ENCODE results near the gene SPTBN1. TPM values are rescaled to one million over a fixed set of nuclear protein-coding genes. Genes with fewer than 3 reads are reported as not detected.

Gene SPTBN1
- total and polyA plus RNA-seq, 2 experiments from 2014 or later, result 58.1 to 204 TPM

DNA sequence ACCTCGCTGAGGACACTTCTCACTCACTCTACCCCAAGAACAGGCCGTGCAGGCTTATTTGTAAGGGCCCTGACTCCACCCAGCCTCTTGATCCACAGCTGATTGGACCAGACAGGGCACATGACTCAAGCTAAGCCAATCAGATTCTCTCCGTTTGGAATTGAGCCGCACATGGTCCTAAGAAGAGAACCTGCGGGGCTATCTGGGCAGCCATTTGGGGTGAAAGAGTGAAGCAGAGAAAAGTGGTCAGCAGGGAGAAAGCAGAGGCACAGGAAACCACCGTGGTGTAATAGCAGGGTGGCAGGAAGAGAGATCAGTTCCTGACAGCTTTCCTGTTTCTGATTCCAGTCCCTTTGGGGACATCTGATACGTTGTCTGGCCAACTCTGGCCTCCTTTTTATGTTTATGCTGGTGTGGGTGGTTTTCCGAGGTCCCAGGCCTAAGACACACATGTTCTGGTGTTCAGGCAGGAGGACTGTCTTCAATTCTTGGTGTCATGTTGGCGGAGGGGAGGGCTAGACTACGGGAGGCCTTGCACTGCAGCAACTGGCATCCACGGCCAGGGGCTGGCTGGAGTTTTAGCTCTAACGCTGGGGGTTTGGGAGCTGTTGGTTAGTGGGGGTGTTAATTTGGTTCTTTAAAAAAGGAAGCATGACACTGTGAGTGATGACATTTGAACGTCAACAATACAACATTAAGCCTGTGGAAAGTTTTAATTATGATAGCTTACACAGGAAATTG is 26.1 kb upstream of the SPTBN1 start:
- Histone ChIP-seq H3K4me2 (no peak overlapping the region), H3K9me2 (ENCODE audit: insufficient read depth) (0 out of 2 replicates have a peak, but pooled peaks cover 8% of the 10 kb centered on the region), H3K79me2 (replicated peaks; ENCODE audit: insufficient read depth) (no peaks in the 10 kb centered on the region), H3F3A (replicated peaks; ENCODE audit: low read depth) (no peaks in the 10 kb centered on the region), H3K4me1 (ENCODE audit: insufficient read depth) (no peaks in the 10 kb centered on the region), H3K36me3 (ENCODE audit: insufficient read depth) (no peaks in the 10 kb centered on the region), H4K20me1 (replicated peaks; ENCODE audit: insufficient read depth) (no peaks in the 10 kb centered on the region), H3K27ac (ENCODE audit: low read depth) (no peak overlapping the region), H3K4me3 (no peak overlapping the region), H3K27me3 (ENCODE audit: insufficient read depth) (no peaks in the 10 kb centered on the region), H2AFZ (0 out of 2 replicates have a peak overlapping the region, but pooled peaks have one; percentile 32)
- TF ChIP-seq STAT1 (IDR thresholded peaks at IDR 0.05; ENCODE audit: unreplicated experiment) (no peak), JUNB (IDR thresholded peaks at IDR 0.05; ENCODE audit: unreplicated experiment) (no peak), EZH2phosphoT487 (IDR thresholded peaks at IDR 0.05; ENCODE audit: unreplicated experiment) (no peak)
- H3K4me1 Mint-ChIP-seq, result peaks cover 2% of the 10 kb centered on the region; the same call in 2 of the 3 replicates
- H3K36me3 Mint-ChIP-seq (ENCODE audit: low read depth), result no peaks in the 10 kb centered on the region
- no peak overlapping the region for H3K4me3 Mint-ChIP-seq
- no peaks in the 10 kb centered on the region for H3K9me3 Mint-ChIP-seq
- peak; percentile 13 for DNase-seq (ENCODE audit: low spot score)
- H3K27me3 Mint-ChIP-seq (ENCODE audit: insufficient read depth, low read depth, poor library complexity), result no peaks in the 10 kb centered on the region
- no peak overlapping the region for H3K27ac Mint-ChIP-seq
- ATAC-seq, result no peak

DNA sequence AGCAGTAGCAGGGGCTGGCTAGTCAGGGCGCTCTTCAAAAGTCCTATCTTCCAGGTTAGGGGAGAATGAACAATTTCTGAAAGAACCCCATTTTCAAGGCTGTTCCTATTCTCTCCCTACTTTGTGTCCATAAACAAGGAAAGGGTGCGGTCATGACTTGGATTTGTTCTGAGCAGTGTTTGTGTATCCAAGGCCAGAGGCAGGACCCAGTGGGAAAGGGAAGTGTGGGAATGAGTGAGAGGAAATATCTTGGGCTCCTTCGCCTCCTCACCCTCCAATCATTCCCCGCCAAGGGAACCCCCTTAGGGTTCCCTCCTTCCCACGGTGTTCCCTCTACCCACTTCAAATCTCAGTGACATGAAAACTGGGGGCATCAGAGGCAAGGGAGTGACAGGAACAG is 25.5 kb upstream of the SPTBN1 start:
- H3F3A ChIP-seq (replicated peaks; ENCODE audit: low read depth), result no peaks in the 10 kb centered on the region
- H3K9me2 ChIP-seq (ENCODE audit: insufficient read depth), result 0 out of 2 replicates have a peak, but pooled peaks cover 8% of the 10 kb centered on the region
- H3K4me2 ChIP-seq, result no peak overlapping the region
- no peak for DNase-seq (ENCODE audit: low spot score)
- Mint-ChIP-seq H3K27ac (no peak overlapping the region), H3K4me3 (no peak overlapping the region), H3K36me3 (ENCODE audit: low read depth) (no peaks in the 10 kb centered on the region), H3K9me3 (no peaks in the 10 kb centered on the region), H3K27me3 (ENCODE audit: insufficient read depth, low read depth, poor library complexity) (no peaks in the 10 kb centered on the region), H3K4me1 (peaks cover 2% of the 10 kb centered on the region; the same call in 2 of the 3 replicates)
- H3K4me1 ChIP-seq (ENCODE audit: insufficient read depth), result no peaks in the 10 kb centered on the region
- no peaks in the 10 kb centered on the region for H3K79me2 ChIP-seq (replicated peaks; ENCODE audit: insufficient read depth)
- no peak overlapping the region for H3K4me3 ChIP-seq
- no peaks in the 10 kb centered on the region for H3K27me3 ChIP-seq (ENCODE audit: insufficient read depth)
- H3K27ac ChIP-seq (ENCODE audit: low read depth), result no peak overlapping the region
- H2AFZ ChIP-seq, result no peak overlapping the region
- H3K36me3 ChIP-seq (ENCODE audit: insufficient read depth), result no peaks in the 10 kb centered on the region
- ATAC-seq, result no peak
- no peaks in the 10 kb centered on the region for H4K20me1 ChIP-seq (replicated peaks; ENCODE audit: insufficient read depth)
- TF ChIP-seq EZH2phosphoT487 (IDR thresholded peaks at IDR 0.05; ENCODE audit: unreplicated experiment), result no peak
- no peak for TF ChIP-seq NANOG (IDR thresholded peaks at IDR 0.05; ENCODE audit: borderline replicate concordance)
- TF ChIP-seq JUNB (IDR thresholded peaks at IDR 0.05; ENCODE audit: unreplicated experiment), result no peak
- TF ChIP-seq, protein P1, sequence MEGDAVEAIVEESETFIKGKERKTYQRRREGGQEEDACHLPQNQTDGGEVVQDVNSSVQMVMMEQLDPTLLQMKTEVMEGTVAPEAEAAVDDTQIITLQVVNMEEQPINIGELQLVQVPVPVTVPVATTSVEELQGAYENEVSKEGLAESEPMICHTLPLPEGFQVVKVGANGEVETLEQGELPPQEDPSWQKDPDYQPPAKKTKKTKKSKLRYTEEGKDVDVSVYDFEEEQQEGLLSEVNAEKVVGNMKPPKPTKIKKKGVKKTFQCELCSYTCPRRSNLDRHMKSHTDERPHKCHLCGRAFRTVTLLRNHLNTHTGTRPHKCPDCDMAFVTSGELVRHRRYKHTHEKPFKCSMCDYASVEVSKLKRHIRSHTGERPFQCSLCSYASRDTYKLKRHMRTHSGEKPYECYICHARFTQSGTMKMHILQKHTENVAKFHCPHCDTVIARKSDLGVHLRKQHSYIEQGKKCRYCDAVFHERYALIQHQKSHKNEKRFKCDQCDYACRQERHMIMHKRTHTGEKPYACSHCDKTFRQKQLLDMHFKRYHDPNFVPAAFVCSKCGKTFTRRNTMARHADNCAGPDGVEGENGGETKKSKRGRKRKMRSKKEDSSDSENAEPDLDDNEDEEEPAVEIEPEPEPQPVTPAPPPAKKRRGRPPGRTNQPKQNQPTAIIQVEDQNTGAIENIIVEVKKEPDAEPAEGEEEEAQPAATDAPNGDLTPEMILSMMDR (conservative IDR thresholded peaks at IDR 0.05; ENCODE audit: low read depth in 2 of 2), result no peak
- TF ChIP-seq STAT1 (IDR thresholded peaks at IDR 0.05; ENCODE audit: unreplicated experiment), result no peak
- no peak for TF ChIP-seq POLR2AphosphoS5 (IDR thresholded peaks at IDR 0.05; ENCODE audit: low read depth)
- no peak for TF ChIP-seq CREB1 (CRISPR knock-in tag; IDR thresholded peaks at IDR 0.05; ENCODE audit: low read depth)
- no peak for TF ChIP-seq ZNF331 (CRISPR knock-in tag; IDR thresholded peaks at IDR 0.05; ENCODE audit: low read depth)
- no peak for TF ChIP-seq EZH2 (IDR thresholded peaks at IDR 0.05; ENCODE audit: low read depth, unreplicated experiment)
- TF ChIP-seq, protein P2, sequence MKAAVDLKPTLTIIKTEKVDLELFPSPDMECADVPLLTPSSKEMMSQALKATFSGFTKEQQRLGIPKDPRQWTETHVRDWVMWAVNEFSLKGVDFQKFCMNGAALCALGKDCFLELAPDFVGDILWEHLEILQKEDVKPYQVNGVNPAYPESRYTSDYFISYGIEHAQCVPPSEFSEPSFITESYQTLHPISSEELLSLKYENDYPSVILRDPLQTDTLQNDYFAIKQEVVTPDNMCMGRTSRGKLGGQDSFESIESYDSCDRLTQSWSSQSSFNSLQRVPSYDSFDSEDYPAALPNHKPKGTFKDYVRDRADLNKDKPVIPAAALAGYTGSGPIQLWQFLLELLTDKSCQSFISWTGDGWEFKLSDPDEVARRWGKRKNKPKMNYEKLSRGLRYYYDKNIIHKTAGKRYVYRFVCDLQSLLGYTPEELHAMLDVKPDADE (IDR thresholded peaks at IDR 0.05), result no peak
- TF ChIP-seq, protein P3, sequence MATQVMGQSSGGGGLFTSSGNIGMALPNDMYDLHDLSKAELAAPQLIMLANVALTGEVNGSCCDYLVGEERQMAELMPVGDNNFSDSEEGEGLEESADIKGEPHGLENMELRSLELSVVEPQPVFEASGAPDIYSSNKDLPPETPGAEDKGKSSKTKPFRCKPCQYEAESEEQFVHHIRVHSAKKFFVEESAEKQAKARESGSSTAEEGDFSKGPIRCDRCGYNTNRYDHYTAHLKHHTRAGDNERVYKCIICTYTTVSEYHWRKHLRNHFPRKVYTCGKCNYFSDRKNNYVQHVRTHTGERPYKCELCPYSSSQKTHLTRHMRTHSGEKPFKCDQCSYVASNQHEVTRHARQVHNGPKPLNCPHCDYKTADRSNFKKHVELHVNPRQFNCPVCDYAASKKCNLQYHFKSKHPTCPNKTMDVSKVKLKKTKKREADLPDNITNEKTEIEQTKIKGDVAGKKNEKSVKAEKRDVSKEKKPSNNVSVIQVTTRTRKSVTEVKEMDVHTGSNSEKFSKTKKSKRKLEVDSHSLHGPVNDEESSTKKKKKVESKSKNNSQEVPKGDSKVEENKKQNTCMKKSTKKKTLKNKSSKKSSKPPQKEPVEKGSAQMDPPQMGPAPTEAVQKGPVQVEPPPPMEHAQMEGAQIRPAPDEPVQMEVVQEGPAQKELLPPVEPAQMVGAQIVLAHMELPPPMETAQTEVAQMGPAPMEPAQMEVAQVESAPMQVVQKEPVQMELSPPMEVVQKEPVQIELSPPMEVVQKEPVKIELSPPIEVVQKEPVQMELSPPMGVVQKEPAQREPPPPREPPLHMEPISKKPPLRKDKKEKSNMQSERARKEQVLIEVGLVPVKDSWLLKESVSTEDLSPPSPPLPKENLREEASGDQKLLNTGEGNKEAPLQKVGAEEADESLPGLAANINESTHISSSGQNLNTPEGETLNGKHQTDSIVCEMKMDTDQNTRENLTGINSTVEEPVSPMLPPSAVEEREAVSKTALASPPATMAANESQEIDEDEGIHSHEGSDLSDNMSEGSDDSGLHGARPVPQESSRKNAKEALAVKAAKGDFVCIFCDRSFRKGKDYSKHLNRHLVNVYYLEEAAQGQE (IDR thresholded peaks at IDR 0.05; ENCODE audit: unreplicated experiment), result no peak

Measured in GM23338 (cell line).